Activated CD8-positive, alpha-beta T cell treated with anti-CD3 and anti-CD28 coated beads for 36 hours (primary cell): ENCODE measurements around the gene NEMF. TPM values are rescaled to one million over a fixed set of nuclear protein-coding genes. Genes with fewer than 3 reads are reported as not detected.
"Not testable (repeated sequence)": the region's sequence is repeated elsewhere in the genome, so short reads cannot be mapped to it uniquely, and the experiment has no call there.

Source experiments
- ATAC-seq: fragments of 200-7000 bp; cut with Tn5 transposase; one replicate; pipeline ENCODE4 v1.10.0; 2021; ENCODE audit warnings: mild to moderate bottlenecking, moderate library complexity
- CTCF ChIA-PET: fragments of 350-600 bp; sonication (Branson Sonifier 250); formaldehyde crosslinking; loops from one replicate; lab custom pipeline; 2021; ENCODE audit warnings: antibody characterized with exemption; lab: Charles Lee
- POLR2A ChIA-PET: fragments of 350-600 bp; sonication (Branson Sonifier 250); formaldehyde crosslinking; loops from one replicate; lab custom pipeline; 2021; ENCODE audit warnings: antibody characterized with exemption; lab: Charles Lee
- DNase-seq: peaks from one replicate; pipeline ENCODE4 v3.0.0-alpha.2; 2020
- H3K27ac Mint-ChIP-seq: one replicate; pipeline ENCODE4 v1.8.0; 2021; ENCODE audit warnings: mild to moderate bottlenecking, mixed read lengths
- H3K27me3 Mint-ChIP-seq: one replicate; pipeline ENCODE4 v1.8.0; 2021; ENCODE audit warnings: mixed read lengths
- H3K36me3 Mint-ChIP-seq: one replicate; pipeline ENCODE4 v1.8.0; 2021; ENCODE audit warnings: low read depth, mixed read lengths
- H3K4me1 Mint-ChIP-seq: one replicate; pipeline ENCODE4 v1.8.0; 2021; ENCODE audit warnings: low read depth, mixed read lengths
- H3K4me3 Mint-ChIP-seq: one replicate; pipeline ENCODE4 v1.8.0; 2021; ENCODE audit warnings: mild to moderate bottlenecking, moderate library complexity, mixed read lengths
- H3K9me3 Mint-ChIP-seq: one replicate; pipeline ENCODE4 v1.8.0; 2021; ENCODE audit warnings: mixed read lengths
- CTCF ChIP-seq: fragments of 200-600 bp; IDR thresholded peaks from one replicate; pipeline ENCODE4 v1.8.0; 2022; ENCODE audit warnings: antibody characterized with exemption, mild to moderate bottlenecking
- intact Hi-C: fragments of 100-400 bp; cut with micrococcal nuclease; formaldehyde crosslinking; loops from one replicate; pipeline ENCODE4 v1.10.0; 2022
- total RNA-seq, 2 experiments: library from RNA; stranded (reverse); gene quantifications; one replicate each; pipeline ENCODE4 v1.2.3, GENCODE V29; 2021

Gene NEMF
- total RNA-seq, 2 experiments from 2014 or later, result 62.3 to 63.8 TPM

GRCh38 chr14:49849213-49849847 is 3.3 kb downstream of the NEMF start:
- Mint-ChIP-seq H3K27ac (peak overlapping the region; percentile 11), H3K4me1 (peaks cover 30% of the 10 kb centered on the region), H3K27me3 (no peaks in the 10 kb centered on the region), H3K9me3 (no peaks in the 10 kb centered on the region), H3K36me3 (peaks cover 32% of the 10 kb centered on the region), H3K4me3 (no peak overlapping the region)
- POLR2A ChIA-PET, result interaction anchor here (1.3 to 6.8 kb wide), 2 partner anchors 14 to 215 kb away, joined by 5 to 65 read pairs; no protein-coding TSS in a partner anchor
- no peak for TF ChIP-seq CTCF
- intact Hi-C loops, result no loop called here
- ATAC-seq (no peak), DNase-seq (no peak)
- CTCF ChIA-PET, result interaction anchor here (1.1 to 2.0 kb wide), 3 partner anchors 12 to 215 kb away, joined by 3 to 16 read pairs (median 4); no protein-coding TSS in a partner anchor

- ChIA-PET CTCF (interaction anchor here (0.7 to 6.1 kb wide), 8 partner anchors 11 to 208 kb away, joined by 3 to 31 read pairs (median 5); partner anchors contain the start of genes MGAT2, NEMF and RPL36AL), POLR2A (interaction anchor here (1.2 kb wide), 1 partner anchor 194 kb away, joined by 4 read pairs; the partner anchor contains the start of gene DNAAF2)
- Mint-ChIP-seq H3K27me3 (no peaks in the 10 kb centered on the region), H3K4me3 (no peak overlapping the region), H3K4me1 (peaks cover 2% of the 10 kb centered on the region), H3K9me3 (no peaks in the 10 kb centered on the region), H3K27ac (no peak overlapping the region), H3K36me3 (peaks cover 44% of the 10 kb centered on the region)
- TF ChIP-seq CTCF, result no peak
- no peak for ATAC-seq
- intact Hi-C loops, result no loop called here
- DNase-seq, result no peak
Measured at GRCh38 chr14:49828640-49829039, 23.9 kb downstream of the NEMF start.

DNA sequence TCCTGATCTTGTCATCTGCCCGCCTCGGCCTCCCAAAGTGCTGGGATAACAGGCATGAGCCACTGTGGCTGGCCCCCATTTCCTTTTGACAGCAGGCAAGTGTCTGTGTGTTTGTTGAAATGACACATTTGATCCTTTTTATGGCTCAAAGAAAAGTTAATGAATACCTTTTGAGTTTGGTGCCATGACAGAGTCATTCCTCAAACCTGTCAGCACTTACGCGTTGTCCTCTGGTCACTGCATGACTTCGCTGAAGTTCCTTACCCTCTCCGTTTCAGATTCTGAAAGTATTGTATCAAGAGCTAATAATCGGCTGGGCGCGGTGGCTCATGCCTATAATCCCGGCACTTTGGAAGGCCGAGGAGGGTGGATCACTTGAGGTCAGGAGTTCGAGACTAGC is 32.4 kb downstream of the NEMF start:
- DNase-seq, result no peak
- no peaks in the 10 kb centered on the region for H3K27me3 Mint-ChIP-seq
- H3K9me3 Mint-ChIP-seq, result peaks cover 8% of the 10 kb centered on the region
- ATAC-seq, result no peak
- no peak overlapping the region for H3K4me3 Mint-ChIP-seq
- ChIA-PET CTCF (no interaction called here), POLR2A (interaction anchor here (0.5 kb wide), 1 partner anchor 11 kb away, joined by 3 read pairs; no protein-coding TSS in a partner anchor)
- H3K36me3 Mint-ChIP-seq, result peaks cover 61% of the 10 kb centered on the region
- no peak for TF ChIP-seq CTCF
- no peaks in the 10 kb centered on the region for H3K4me1 Mint-ChIP-seq
- H3K27ac Mint-ChIP-seq, result no peak overlapping the region
- intact Hi-C loops, result no loop called here

DNA sequence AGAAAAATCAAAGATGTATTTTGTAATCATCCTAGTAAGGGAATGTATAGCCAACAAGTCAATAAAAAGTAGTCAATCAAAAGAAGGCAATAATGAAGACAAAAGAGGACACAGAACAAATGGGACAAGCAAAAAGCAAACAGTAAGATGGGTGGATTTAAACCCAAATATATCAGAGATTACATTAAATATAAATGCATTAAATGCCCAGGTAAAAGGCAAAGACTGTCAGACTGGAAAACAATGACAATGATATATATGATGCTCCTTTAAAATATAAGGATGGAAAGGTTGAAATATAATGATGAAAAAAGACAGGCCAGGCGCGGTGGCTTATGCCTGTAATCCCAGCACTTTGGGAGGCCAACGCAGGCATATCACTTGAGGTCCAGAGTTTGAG is 35.7 kb downstream of the NEMF start:
- TF ChIP-seq CTCF, result no peak
- peaks cover 8% of the 10 kb centered on the region for H3K9me3 Mint-ChIP-seq
- DNase-seq (no peak), ATAC-seq (no peak)
- CTCF ChIA-PET, result no interaction called here
- H3K27me3 Mint-ChIP-seq, result no peaks in the 10 kb centered on the region
- no peaks in the 10 kb centered on the region for H3K4me1 Mint-ChIP-seq
- H3K27ac Mint-ChIP-seq, result peak overlapping the region; percentile 69
- POLR2A ChIA-PET, result no interaction called here
- H3K36me3 Mint-ChIP-seq, result peaks cover 78% of the 10 kb centered on the region
- no peak overlapping the region for H3K4me3 Mint-ChIP-seq
- intact Hi-C loops, result no loop called here

DNA sequence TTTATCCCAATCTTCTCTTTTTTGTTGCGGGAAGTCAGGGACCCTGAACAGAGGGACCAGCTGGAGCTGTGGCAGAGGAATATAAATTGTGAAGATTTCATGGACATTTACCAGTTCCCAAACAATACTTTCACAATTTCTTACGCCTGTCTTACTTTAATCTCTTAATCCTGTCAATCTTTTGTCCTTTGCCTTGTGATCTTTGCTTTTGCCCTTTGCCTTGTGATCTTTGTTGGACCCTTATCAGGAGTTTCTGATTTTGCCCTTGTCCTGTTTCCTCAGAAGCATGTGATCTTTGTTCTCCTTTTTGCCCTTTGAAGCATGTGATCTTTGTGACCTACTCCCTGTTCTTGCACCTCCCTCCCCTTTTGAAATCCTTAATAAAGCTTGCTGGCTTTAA is 36.5 kb downstream of the NEMF start:
- POLR2A ChIA-PET, result interaction anchor here (0.9 to 1.9 kb wide), 2 partner anchors 36 to 45 kb away, joined by 3 to 7 read pairs; no protein-coding TSS in a partner anchor
- CTCF ChIA-PET, result interaction anchor here (0.8 to 1.1 kb wide), 2 partner anchors 9 to 13 kb away, joined by 3 read pairs; no protein-coding TSS in a partner anchor
- Mint-ChIP-seq H3K27ac (peak overlapping the region; percentile 69), H3K36me3 (peaks cover 85% of the 10 kb centered on the region)
- DNase-seq, H3K4me3 Mint-ChIP-seq, H3K4me1 Mint-ChIP-seq, H3K9me3 Mint-ChIP-seq, intact Hi-C loops, ATAC-seq, H3K27me3 Mint-ChIP-seq: not testable (repeated sequence)
